8988T (cell line): ENCODE data around the gene RARS2.

Source experiments
- DNase-seq: peaks from one replicate; pipeline ENCODE4 v3.0.0; 2011

The RARS2 gene

DNA sequence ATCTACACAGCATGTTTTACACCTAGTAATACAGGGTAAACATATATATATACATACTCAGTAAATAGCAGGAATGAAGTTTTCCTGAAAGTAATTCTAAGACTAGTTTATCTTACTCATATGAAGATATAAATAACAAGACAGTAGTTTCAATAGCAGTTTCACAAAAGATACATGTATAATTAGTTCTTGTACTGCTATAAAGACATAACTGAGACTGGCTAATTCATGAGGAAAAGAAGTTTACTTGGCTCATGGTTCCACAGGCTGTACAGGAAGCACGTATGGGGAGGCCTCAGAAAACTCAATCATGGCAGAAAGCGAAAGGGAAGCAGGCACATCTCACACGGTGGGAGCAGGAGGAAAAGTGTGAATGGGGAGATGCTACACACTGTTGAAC is 16.9 kb downstream of the RARS2 start:
- DNase-seq = no peak

DNA sequence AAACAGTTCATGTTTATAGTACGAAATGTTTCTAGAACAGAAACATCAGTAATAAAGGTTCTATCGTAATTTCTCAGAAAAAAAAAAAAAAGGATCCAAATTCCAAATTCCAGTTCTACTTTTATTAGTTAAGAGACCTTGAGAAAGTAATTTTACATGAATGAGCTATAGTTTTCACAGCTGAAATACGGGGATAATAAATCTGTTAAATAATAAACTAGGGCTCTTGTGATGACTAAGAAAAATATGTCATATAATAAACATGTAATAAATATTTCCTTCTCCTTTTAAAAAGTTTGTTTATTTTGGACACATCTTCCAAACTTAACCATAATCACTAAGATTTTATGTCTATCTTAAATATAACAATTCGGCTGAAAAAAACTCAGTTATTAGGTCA is 17.8 kb downstream of the RARS2 start:
- no peak for DNase-seq

DNA sequence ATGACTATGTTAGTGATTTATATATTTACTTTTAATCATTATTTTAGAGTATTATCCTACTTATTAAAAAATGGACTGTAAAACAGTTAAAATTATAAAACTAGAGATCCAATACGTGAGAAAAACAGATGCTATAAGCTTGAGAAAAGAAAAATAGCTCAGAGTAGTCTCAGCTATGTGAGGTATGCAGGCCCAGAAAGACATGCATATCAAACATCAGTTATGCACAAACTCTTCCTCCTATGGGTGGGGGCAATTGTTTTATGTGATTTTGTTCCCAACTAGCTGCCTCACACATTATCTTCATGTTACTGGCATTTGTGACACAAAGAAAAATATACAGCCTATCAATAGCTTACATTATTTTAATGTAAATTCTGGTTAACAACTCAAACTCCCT is 28.8 kb downstream of the RARS2 start:
- DNase-seq = no peak

DNA sequence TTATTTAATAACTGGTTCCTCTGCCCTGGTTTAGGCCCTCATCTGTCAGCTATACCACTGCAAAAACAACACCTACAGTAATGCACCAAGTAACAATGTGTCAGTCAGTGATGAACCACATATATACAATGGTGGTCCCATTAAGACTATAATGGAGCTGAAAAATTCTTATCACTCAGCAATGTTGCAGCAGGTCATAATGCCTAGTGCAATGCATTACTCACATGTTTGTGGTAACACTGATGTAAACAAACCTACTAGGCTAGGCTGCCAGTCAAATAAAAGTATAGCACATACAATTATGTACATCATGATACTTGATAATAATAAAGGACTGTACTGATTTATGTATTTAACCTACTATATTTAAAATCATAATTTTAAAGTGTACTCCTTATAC is 31.3 kb downstream of the RARS2 start:
- DNase-seq = no peak

DNA sequence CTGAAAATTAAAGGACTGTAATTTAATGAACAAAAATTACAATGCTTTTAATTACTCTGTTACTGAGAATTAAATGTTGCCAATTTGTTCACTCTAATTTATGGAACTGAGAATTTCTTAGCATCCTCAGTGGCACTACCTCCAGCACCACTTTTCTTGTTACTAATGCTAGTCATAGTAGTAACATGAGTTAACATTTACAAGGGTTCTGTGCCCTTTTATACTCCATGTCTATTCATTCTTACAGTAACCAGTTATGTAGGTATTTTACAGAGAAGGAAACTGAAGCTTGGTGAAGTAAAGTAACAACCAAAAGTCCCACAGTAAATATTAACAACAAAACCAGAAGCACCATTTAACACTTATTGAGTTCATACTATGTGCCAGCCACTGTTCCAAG is 34.3 kb downstream of the RARS2 start:
- DNase-seq = no peak

DNA sequence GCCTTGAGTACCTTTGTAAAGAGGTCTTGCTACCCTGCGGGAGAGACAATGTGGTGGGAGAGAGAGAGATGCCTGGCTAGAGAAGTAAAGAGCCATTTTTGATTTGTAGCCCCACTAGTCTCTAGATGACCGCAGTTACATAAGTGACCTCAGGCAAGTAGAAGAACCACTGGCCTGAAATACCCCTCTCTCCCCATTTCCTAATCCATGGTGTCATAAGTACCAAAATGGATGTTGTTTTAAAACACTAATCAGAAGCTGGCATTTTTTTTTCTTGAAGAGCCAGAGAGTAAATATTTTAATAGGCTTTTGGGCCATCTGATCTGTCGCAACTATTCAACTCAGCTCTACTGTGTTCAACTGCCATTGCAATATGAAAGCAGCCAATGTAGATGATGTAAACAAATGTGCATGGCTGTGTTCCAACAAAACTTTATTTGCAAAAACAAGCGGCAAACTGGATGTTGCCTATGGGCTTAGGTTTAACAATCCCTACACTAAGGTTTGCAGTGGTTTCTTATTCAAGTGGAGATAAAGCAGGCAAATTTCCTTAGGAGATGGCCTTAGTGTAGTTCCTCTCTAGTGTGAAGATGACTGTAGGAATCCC is 36.5 kb downstream of the RARS2 start:
- DNase-seq = no peak

DNA sequence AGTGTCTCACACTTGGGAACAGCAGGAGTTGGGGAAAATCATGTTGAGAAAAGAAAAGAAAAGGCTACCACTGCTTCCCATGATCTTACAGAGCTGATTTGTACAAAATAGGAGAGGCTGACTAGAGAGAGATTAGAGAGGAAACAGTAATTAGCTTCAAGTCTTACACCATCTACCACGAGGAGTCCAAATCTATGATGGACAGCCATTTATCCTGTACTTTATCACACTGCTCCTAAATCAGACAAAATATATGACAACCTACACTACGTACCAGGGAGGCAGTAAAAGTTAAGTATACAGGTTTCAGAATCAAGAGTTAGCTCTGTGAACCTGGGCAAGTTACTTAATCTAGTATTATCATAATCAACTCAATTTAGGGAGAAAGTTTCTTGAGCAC is 38.0 kb downstream of the RARS2 start:
- DNase-seq = no peak

DNA sequence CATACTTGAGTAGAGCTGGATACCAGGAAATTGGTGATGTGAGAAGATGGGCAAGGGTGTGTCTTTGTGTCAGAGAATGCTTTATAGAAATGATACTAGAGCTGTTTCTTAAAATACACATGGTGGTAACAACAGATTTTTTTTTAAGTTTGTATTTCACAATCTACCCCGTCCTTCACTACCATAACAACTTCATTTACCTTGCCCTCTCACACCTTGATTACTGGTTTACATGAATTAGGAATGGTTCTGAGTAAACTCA is 45.4 kb downstream of the RARS2 start:
- DNase-seq = no peak

DNA sequence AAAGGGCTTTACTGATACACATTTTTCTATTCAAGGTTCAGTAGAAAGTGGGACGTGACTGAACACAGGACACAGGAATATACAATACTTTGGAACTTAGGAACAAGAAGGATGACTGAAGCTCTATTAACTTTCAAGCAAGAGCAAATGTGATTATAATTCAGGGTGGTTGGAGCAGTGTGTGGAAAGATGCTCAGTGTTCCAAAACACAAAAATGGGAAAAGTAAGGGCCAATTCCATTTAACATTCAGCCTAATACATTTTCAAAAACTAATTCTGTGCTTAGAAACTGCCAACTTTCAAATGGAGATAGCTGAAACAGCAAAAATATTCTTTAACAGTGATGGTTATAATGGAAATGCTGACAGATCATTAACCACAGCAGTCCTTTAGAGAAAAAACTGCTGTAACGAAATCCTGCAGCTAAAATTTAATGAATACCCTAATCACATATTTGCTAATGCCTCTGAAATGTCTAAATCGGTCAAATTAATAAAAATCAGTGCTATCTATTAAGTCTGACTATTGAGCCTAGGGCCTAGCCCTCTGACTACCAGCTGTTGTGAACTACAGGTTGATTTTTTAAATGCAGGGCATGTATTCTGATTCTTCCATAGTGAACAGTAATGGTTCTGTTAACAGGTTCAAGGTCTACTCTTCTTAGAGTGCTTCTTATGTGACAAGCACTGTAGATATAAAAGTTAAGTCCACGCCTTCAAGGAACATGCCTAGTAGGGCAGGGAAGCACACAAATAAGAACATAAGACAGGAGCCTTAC is 45.9 kb downstream of the RARS2 start:
- no peak for DNase-seq

DNA sequence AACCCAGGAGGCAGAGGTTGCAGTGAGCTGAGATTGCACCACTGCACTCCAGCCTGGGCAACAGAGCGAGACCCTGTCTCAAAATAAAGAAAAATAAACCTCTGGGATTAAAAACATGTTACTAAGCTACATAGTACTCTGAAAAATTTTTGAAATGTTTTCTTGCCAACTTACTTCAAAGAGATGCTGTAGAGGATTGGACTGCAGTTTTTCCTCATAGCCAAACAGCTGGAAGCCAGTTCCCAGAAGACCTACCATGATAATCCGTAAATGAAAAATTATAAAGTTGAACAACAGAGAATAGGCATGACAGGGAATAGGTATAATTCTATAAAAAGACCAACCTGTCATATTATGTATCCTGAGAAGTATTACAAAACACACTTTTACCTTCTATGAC is 48.0 kb downstream of the RARS2 start:
- DNase-seq = no peak

DNA sequence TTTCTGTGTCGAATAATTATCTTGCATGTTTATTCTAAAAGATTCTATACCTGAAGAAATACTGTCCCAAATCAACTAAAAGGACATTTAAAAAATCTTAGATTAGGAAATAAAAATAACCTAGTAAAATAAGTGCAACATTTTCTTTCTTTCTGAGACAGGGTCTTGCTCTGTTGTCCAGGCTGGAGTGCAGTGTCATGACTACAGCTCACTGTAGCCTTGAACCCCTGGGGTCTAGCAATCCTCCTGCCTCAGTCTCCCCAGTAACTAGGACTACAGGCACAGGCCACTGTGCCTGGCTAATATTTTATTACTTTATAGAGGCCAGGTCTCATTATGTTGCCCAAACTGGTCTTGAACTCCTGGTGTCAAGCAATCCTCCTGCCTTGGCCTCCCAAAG is 48.7 kb downstream of the RARS2 start:
- DNase-seq = no peak

DNA sequence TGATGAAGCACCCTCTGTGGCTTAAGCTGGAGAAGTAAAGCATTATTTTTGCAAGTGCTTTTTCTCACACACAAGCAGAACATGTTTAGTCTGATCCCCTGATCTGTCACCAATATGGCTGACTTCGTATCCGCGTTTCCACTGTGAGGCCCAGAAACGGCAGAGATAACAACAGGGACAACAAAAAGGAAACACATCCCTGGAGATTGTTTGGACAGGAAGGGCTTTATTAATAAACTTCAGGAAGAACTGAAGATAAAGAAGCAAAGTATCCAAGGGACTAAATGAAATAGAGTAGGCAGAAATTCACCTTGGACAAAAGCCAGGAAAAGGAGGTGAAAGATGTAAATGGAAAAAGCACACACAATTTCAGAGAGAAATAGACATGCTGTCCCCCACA is 49.2 kb downstream of the RARS2 start:
- no peak for DNase-seq

DNA sequence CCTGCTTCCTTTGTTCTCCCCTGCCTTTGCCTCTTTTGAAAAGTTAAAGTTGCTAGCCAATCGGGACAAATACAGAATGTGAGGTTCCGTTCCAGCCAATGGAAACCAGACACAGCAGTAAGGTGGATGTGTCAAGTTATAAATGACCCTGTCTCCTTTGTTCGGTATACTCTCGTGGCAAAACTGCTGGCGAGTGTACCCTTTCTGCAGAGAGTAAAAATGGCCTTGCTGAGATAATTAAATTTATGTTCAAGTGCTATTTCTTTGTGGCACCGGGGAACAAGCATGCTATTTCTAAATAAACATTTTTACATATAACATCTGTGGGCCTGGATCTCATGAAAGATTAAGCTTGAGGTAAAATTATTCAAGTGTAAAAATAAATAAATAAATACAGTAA is 50.2 kb downstream of the RARS2 start:
- no peak for DNase-seq

DNA sequence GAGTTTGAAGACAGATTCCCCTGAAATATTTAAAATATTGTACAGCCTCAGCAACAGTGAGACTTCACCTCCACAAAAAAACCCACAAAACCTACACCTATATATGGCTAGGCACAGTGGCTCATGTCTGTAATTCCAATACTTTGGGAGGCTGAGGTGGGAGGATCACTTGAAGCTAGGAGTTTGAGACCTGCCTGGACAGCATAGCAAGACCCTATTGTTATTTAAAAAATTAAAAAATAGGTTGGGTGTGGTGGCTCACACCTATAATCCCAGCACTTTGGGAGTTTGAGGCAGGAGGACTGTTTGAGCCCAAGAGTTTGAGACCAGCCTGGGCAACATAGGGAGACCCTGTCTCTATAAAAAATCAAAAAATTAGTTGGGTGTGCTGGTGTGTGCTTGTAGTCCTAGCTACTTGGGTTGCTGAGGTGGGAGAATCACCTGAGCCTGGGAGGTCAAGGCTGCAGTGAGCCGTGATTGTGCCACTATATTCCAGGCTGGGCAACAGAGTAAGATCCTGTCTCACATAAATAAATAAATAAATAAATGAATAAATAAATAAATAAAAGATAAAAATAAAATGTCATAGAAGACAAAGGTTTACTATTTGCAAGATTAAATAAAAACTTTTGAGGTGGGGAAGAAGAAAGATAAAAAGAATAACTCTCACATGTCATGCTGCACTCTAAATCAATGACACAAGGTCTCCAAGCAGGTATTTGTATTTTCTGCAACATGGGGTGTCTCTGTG is 51.1 kb downstream of the RARS2 start:
- DNase-seq = no peak

DNA sequence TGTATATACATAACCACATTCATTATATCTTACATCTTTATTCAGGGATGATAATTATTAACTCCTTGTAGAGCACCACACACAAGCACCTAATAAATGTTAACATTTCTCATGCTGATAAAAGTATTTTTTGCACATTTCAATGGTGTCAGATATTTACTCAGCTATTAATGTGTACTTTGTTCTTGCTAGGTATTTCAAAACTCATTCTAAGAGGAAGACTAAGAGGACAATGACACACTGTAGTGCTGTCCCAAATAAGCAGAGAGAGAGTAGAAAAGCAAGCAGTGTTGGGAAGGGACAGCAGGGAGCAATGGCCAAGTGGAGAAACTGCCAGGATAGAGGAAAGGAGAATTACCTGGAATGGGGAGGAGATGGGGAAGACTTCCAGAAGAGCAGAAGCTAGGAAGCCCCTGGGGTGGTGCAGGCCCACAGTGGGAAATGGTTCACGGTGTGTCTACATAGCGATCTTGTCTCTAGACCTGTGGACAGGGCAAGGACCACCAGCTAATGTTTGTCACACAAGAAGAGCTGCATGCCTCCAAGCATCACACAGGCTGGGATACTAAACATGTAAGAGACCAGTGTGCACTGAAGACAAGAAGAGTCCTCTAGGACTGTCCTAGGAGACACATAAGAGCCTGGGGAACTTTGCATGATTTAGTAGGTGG is 55.3 kb downstream of the RARS2 start:
- no peak for DNase-seq

DNA sequence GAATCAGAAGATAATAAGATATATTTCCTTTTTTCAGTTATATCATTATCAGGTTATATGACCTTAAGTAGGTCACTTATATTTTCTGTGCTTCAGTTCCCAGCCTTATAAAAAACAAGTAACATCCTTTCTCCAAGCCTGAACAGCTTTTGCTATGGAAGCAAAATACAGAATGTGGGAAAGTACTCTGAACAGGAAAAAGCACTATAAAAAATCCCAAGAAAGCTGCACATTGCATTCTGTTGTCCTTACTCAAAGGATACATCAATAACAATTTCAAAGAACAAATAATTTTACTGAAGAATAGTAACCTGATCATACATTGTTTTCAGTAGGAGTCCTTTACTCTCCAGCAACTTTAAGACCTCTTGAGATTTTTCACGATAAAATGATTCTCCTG is 60.6 kb downstream of the RARS2 start:
- no peak for DNase-seq

DNA sequence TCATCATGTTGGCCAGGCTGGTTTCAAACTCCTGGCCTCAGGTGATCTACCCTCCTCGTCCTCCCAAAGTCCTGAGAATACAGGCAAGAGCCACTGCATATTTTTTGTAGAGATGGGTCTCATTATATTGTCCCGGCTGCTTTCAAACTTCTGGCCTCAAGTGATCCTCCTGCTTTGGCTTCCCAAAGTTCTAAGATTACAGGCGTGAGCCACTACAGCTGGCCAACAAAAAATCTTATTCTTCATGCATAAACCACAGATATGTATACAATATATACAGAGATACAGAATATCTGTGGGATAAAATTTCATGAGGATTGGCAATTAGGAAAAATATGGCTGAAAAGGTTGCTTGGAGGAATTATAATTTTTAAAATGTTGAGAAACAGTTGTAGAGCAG is 67.1 kb downstream of the RARS2 start:
- no peak for DNase-seq

DNA sequence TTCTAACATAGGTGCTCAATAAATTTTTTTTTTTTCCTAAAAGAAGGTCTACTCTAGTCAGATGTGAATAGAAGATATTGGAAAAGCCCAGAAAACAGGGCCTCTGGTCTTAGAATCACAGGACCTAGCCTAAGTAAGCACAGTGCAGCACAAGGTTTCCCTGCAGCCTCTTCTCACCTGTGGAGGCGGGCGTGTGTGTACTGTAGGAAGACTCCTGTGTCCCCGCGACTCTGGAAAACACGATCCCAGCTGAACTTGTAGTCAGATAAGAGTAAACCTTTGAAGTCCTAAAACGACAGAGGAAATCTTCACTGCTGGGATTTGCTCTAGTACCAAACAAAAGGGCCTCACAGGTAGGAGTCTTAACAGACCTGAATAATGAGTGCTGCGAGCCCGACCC is 71.3 kb downstream of the RARS2 start:
- no peak for DNase-seq

DNA sequence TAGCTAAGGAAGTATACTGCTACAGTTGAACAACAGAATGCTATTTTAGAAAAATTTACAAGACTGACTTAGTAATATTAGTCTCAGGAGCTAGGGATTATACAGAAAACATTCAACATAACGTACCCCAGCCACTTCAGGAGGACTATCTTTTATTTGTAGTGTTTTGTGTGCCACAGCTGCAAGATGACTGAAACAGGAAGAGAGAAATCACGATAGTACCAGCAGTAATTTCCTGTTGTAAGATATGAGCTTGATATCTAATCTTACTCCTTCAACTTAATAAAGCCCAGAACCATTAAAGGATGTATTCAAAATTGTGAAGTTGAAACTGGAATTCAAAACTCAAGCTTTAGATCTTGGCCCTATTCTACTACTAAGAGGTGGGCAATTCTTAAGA is 75.0 kb downstream of the RARS2 start:
- no peak for DNase-seq

DNA sequence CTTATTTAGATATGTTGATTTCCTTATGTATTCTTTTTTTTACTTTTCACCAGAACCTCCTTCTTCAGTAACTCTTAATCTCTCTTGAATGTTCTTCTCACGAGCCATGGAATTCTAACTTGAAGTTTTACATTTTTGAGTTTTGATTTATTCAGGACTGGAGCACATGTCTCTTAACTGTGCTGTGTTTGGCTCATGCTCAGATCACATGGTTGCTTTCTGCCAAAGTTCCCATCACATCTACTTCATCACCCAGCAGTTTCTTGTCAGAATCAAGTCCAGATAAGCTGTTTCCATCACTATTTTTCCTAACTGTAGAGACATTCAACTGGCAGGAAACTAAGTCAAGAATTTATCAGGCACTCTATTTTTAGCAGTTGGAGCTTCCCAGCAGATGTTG is 85.3 kb downstream of the RARS2 start:
- no peak for DNase-seq

DNA sequence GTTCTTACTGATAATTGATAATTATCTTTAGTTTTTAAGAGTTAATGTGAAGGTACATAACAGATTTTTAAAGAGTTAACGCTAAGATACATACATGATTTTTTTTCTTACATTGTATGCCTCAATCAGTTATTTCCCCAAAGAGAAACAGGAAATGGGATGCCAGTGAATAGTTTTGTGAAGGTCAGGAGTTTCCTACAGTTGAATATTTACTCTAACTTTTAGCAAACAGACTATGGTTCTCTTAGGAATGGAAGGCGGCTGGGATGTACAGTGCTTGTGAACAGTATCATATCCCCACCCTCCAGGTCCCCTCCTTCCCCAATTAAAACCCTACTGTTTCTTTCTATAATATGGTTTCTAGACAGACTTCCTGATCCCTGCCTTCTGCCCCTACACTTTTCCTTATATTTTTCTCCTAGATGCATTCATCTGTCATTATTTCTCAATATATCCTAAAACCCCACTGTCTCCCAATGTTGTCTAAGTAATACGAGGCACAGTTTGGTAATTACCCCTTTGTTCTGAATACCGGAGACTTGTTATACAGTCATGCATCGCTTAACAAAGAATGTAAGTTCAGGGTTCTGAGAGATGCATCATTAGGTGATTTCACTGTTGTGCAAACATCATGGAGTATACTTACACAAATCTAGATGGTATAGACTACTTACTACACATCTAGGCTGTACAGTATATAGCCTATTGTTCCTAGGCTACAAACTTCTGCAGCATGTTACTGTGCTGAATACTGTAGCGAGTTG is 87.8 kb downstream of the RARS2 start:
- DNase-seq = no peak

DNA sequence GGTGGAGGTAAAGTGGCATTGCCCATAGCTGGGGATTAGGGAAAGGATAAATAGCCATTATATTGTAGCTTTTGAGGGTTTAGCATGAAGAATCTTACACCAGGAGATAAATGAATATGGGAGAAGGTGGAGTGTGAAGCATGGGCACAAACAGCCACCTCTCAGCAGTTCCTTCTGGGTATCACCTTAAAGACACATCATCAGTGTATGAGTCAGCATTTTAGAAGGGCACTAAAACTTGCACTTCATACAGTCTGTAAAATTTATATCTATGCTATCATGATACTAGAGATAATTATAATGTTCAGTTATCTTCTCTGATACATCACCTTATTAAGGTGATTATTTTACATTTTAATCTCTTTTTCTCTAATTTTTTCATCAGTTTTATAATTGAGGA is 91.7 kb downstream of the RARS2 start:
- no peak for DNase-seq

DNA sequence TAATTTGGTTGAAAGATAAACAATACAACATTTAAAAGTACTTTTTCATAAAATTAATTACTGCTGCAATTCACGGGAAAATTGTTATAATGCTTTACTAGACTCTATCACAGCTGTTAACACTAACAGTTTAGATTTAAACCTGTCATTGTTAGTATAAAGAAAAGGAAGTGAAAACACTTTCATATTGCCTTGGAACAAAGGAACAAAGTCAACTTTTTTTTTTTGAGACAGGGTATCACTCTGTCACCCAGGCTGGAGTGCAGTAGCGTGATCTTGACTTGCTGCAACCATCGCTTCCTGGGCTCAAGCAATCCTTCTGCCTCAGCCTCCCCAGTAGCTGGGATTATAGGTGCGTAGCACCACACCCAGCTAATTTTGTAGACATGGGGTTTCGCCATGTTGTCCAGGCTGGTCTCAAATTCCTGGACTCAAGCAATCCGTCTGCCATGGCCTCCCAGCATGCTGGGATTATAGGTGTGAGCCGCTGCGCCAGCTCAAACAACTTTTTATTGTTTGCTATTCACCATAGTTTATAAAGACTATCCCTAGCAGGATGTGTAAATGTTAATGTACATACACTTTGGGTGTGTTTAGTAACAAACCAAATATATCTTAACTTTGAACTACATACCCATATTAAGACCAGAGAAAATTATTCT is 94.9 kb downstream of the RARS2 start:
- DNase-seq = no peak
